H1 (cell line): Measurements from ENCODE around the gene FASTK. TPM values are rescaled to one million over a fixed set of nuclear protein-coding genes. Genes with fewer than 3 reads are reported as not detected.

ENCODE experiments used
- CTCF ChIA-PET: fragments of 300-600 bp; sonication (Branson Sonifier 250); formaldehyde crosslinking; loops from one replicate; lab custom pipeline; 2021; ENCODE audit not compliant: partially characterized antibody; lab: Charles Lee
- POLR2A ChIA-PET: fragments of 300-600 bp; sonication (Branson Sonifier 250); formaldehyde crosslinking; loops from one replicate; lab custom pipeline; 2021; ENCODE audit warnings: inconsistent platforms; ENCODE audit not compliant: partially characterized antibody; lab: Charles Lee
- DNase-seq, 2 experiments: peaks; one replicate each; pipeline versions ENCODE4 v3.0.0 to v3.0.0-alpha.2; 2010 to 2022; ENCODE audit warnings: low spot score in 2 of 2, low read depth in 1 of 2, mixed read lengths in 1 of 2
- FAIRE-seq: peaks from 2 replicates; lab custom pipeline; 2011; peaks lifted over from hg19 to GRCh38; lab: Jason Lieb, UNC
- H2AFZ ChIP-seq: 2 replicates; pipeline ENCODE4 v1.8.1; 2012; ENCODE audit warnings: low read length, inconsistent platforms
- H2AK5ac ChIP-seq: 2 replicates; pipeline ENCODE4 v1.6.1; 2013; ENCODE audit warnings: low read depth, low read length
- H2BK120ac ChIP-seq: replicated peaks from 2 replicates; pipeline ENCODE3; 2013; ENCODE audit warnings: low read depth, low read length, inconsistent platforms
- H2BK12ac ChIP-seq: 2 replicates; pipeline ENCODE4 v1.6.1; 2013; ENCODE audit warnings: low read depth, low read length
- H2BK15ac ChIP-seq: 2 replicates; pipeline ENCODE4 v1.6.1; 2013; ENCODE audit warnings: low read length
- H2BK20ac ChIP-seq: 2 replicates; pipeline ENCODE4 v1.6.1; 2013; ENCODE audit warnings: low read length
- H2BK5ac ChIP-seq: 2 replicates; pipeline ENCODE4 v1.6.1; 2013; ENCODE audit warnings: low read depth, low read length
- H3K14ac ChIP-seq: 2 replicates; pipeline ENCODE4 v1.6.1; 2013; ENCODE audit warnings: inconsistent platforms; ENCODE audit not compliant: insufficient read length
- H3K18ac ChIP-seq: 2 replicates; pipeline ENCODE4 v1.6.1; 2013; ENCODE audit warnings: low read length; ENCODE audit errors: extremely low read depth
- H3K23ac ChIP-seq: 2 replicates; pipeline ENCODE4 v1.6.1; 2013; ENCODE audit warnings: inconsistent platforms; ENCODE audit not compliant: insufficient read length
- H3K23me2 ChIP-seq: 2 replicates; pipeline ENCODE4 v1.6.1; 2013; ENCODE audit warnings: low read depth, low read length
- H3K27ac ChIP-seq: 2 replicates; pipeline ENCODE4 v1.6.1; 2011; ENCODE audit warnings: low read depth, low read length, inconsistent platforms
- H3K27me3 ChIP-seq, 4 experiments: replicated peaks in 1 of 4; 1 replicate in 1 of 4; 2 replicates in 3 of 4; pipeline versions ENCODE4 v1.6.1 to v1.8.1; 2011 to 2013; ENCODE audit warnings: low read length in 3 of 4, mild to moderate bottlenecking in 3 of 4, inconsistent platforms in 2 of 4, mixed read lengths in 2 of 4, moderate library complexity in 1 of 4; ENCODE audit not compliant: control insufficient read depth in 3 of 4, insufficient read depth in 3 of 4; ENCODE audit errors: extremely low read depth in 1 of 4
- H3K36me3 ChIP-seq, 4 experiments: 2 replicates each; pipeline versions ENCODE4 v1.6.1 to v1.8.1; 2011 to 2013; ENCODE audit warnings: mild to moderate bottlenecking in 4 of 4, low read length in 3 of 4, moderate library complexity in 2 of 4, control low read depth in 1 of 4, inconsistent platforms in 1 of 4; ENCODE audit not compliant: insufficient read depth in 4 of 4, control insufficient read depth in 2 of 4
- H3K4ac ChIP-seq: replicated peaks from 2 replicates; pipeline ENCODE3; 2013; ENCODE audit warnings: low read length, low read depth, mixed read lengths, inconsistent platforms; ENCODE audit not compliant: insufficient read length
- H3K4me1 ChIP-seq, 4 experiments: replicated peaks in 1 of 4; 1 replicate in 1 of 4; 2 replicates in 3 of 4; pipeline versions ENCODE4 v1.6.1 to v1.8.1; 2011 to 2013; ENCODE audit warnings: low read length in 3 of 4, inconsistent platforms in 2 of 4, mixed read lengths in 1 of 4; ENCODE audit not compliant: insufficient read depth in 4 of 4, control insufficient read depth in 3 of 4
- H3K4me2 ChIP-seq, 2 experiments: 2 replicates each; pipeline versions ENCODE4 v1.6.1 to v1.8.1; 2011 to 2013; ENCODE audit warnings: low read depth in 2 of 2, low read length in 2 of 2, control low read depth in 1 of 2, inconsistent platforms in 1 of 2, mild to moderate bottlenecking in 1 of 2; ENCODE audit not compliant: insufficient read depth in 1 of 2
- H3K4me3 ChIP-seq, 4 experiments: fragments of 200-600, 300-600 bp in 1 of 4; sonication (generic), shearing (Covaris generic), sonication (Bioruptor Twin) in 1 of 4; 2 replicates each; pipeline versions ENCODE4 v1.5.1 to v1.8.1; 2011 to 2016; ENCODE audit warnings: low read length in 4 of 4, low read depth in 3 of 4, control low read depth in 2 of 4, inconsistent platforms in 2 of 4, mild to moderate bottlenecking in 2 of 4, mixed read lengths in 1 of 4, moderate library complexity in 1 of 4; ENCODE audit not compliant: insufficient read depth in 2 of 4; ENCODE audit errors: extremely low read depth in 1 of 4
- H3K56ac ChIP-seq: replicated peaks from 2 replicates; pipeline ENCODE3; 2013; ENCODE audit warnings: low read depth, mild to moderate bottlenecking, mixed read lengths, low read length, inconsistent platforms; ENCODE audit not compliant: insufficient read length
- H3K79me1 ChIP-seq: 2 replicates; pipeline ENCODE4 v1.6.1; 2013; ENCODE audit warnings: low read depth, low read length, control low read depth
- H3K79me2 ChIP-seq, 2 experiments: 2 replicates each; pipeline versions ENCODE4 v1.6.1 to v1.8.1; 2012 to 2013; ENCODE audit warnings: low read length in 2 of 2, mild to moderate bottlenecking in 2 of 2, inconsistent platforms in 1 of 2; ENCODE audit not compliant: insufficient read depth in 2 of 2, control insufficient read depth in 1 of 2
- H3K9ac ChIP-seq, 4 experiments: replicated peaks in 1 of 4; 1 replicate in 1 of 4; 2 replicates in 3 of 4; pipeline versions ENCODE4 v1.6.1 to v1.8.1; 2011 to 2013; ENCODE audit warnings: low read depth in 3 of 4, low read length in 3 of 4, control low read depth in 2 of 4, mild to moderate bottlenecking in 2 of 4, moderate library complexity in 2 of 4, inconsistent platforms in 1 of 4; ENCODE audit errors: extremely low read depth in 1 of 4
- H3K9me3 ChIP-seq, 2 experiments: 2 replicates each; pipeline versions ENCODE4 v1.6.1 to v1.8.1; 2012 to 2013; ENCODE audit warnings: mild to moderate bottlenecking in 2 of 2, moderate library complexity in 2 of 2, control low read depth in 1 of 2, inconsistent platforms in 1 of 2, low read depth in 1 of 2, low read length in 1 of 2, mixed read lengths in 1 of 2; ENCODE audit not compliant: insufficient read depth in 2 of 2
- H4K20me1 ChIP-seq, 2 experiments: replicated peaks in 1 of 2; 2 replicates each; pipeline versions ENCODE3 to v1.8.1; 2011 to 2013; ENCODE audit warnings: inconsistent platforms in 2 of 2, low read length in 2 of 2, mild to moderate bottlenecking in 1 of 2; ENCODE audit not compliant: insufficient read depth in 2 of 2, control insufficient read depth in 1 of 2
- H4K5ac ChIP-seq: 2 replicates; pipeline ENCODE4 v1.6.1; 2013; ENCODE audit warnings: low read length, low read depth, mixed read lengths, inconsistent platforms; ENCODE audit not compliant: insufficient read length
- H4K8ac ChIP-seq: 2 replicates; pipeline ENCODE4 v1.8.0; 2013; ENCODE audit warnings: mild to moderate bottlenecking, moderate library complexity, low read length, inconsistent platforms; ENCODE audit not compliant: insufficient read depth; ENCODE audit errors: extremely low read depth
- H4K91ac ChIP-seq: replicated peaks from 2 replicates; pipeline ENCODE3; 2013; ENCODE audit warnings: low read length, mixed read lengths, inconsistent platforms; ENCODE audit not compliant: insufficient read length
- CHD2 ChIP-seq: IDR thresholded peaks from 2 replicates; pipeline ENCODE4 v1.6.1; 2012; ENCODE audit warnings: low read length, improper control_type of control experiment
- GABPA ChIP-seq: IDR thresholded peaks from 2 replicates; pipeline ENCODE4 v1.6.1; 2011; ENCODE audit warnings: mild to moderate bottlenecking, low read length, moderate library complexity, borderline replicate concordance; ENCODE audit not compliant: insufficient read depth
- KDM5A ChIP-seq: fragments of 200-600 bp; IDR thresholded peaks from 2 replicates; pipeline ENCODE4 v1.7.1; 2012; ENCODE audit warnings: mild to moderate bottlenecking, low read length, inconsistent platforms, mixed read lengths
- MAFK ChIP-seq: IDR thresholded peaks from 2 replicates; pipeline ENCODE4 v1.6.1; 2012; ENCODE audit warnings: low read depth, mild to moderate bottlenecking, improper control_type of control experiment, low read length
- RAD21 ChIP-seq, 2 experiments: IDR thresholded peaks in 1 of 2; conservative IDR thresholded peaks in 1 of 2; 2 replicates each; pipeline ENCODE4 v1.6.1; 2011; ENCODE audit warnings: low read depth in 2 of 2, low read length in 2 of 2, improper control_type of control experiment in 1 of 2, inconsistent platforms in 1 of 2, mild to moderate bottlenecking in 1 of 2, moderate library complexity in 1 of 2
- SP4 ChIP-seq: IDR thresholded peaks from 2 replicates; pipeline ENCODE4 v1.6.1; 2012; ENCODE audit warnings: low read length, inconsistent platforms
- WGBS, 2 experiments: shearing (Covaris generic) in 1 of 2; methylation state at CpG; one replicate each; pipeline versions ENCODE4 v1.1.6 to v1.1.7; 2013 to 2015; ENCODE audit warnings: low lambda C conversion rate in 2 of 2, mixed read lengths in 2 of 2, inconsistent platforms in 1 of 2, low coverage in 1 of 2, missing lambda C conversion rate in 1 of 2; ENCODE audit not compliant: insufficient replicate concordance in 2 of 2, insufficient coverage in 1 of 2, insufficient read length in 1 of 2; ENCODE audit errors: extremely low coverage in 1 of 2, missing lambda C conversion rate in 1 of 2; 5-methylcytosine and 5-hydroxymethylcytosine counted together
- polyA plus RNA-seq, 7 experiments: library from polyadenylated mRNA; depleted of rRNA in 3 of 7; stranded (reverse) in 5 of 7; unstranded in 2 of 7; fragments of >200 nt in 5 of 7; fragments of 200-250 nt in 2 of 7; gene quantifications; 1 replicate in 5 of 7; 2 replicates in 1 of 7; 4 replicates in 1 of 7; pipeline versions ENCODE4 v1.2.1 to v1.2.3, GENCODE V29; 2011 to 2013; ENCODE audit warnings: missing spikeins in 2 of 7, mixed read lengths in 2 of 7
- total RNA-seq: library from RNA; stranded (reverse); fragmentation: NEBNext Ultra II Directional; extraction: Animal tissue kit (Norgen Biotek cat#: 25700); gene quantifications from 2 replicates; pipeline ENCODE4 v1.2.1, GENCODE V29; 2021

The FASTK gene
- total and polyA plus RNA-seq, 2 of the 8 experiments (the other 6 are each of a cell fraction or from before 2014, with no cell fraction given), result 39.4 to 84.0 TPM

DNA sequence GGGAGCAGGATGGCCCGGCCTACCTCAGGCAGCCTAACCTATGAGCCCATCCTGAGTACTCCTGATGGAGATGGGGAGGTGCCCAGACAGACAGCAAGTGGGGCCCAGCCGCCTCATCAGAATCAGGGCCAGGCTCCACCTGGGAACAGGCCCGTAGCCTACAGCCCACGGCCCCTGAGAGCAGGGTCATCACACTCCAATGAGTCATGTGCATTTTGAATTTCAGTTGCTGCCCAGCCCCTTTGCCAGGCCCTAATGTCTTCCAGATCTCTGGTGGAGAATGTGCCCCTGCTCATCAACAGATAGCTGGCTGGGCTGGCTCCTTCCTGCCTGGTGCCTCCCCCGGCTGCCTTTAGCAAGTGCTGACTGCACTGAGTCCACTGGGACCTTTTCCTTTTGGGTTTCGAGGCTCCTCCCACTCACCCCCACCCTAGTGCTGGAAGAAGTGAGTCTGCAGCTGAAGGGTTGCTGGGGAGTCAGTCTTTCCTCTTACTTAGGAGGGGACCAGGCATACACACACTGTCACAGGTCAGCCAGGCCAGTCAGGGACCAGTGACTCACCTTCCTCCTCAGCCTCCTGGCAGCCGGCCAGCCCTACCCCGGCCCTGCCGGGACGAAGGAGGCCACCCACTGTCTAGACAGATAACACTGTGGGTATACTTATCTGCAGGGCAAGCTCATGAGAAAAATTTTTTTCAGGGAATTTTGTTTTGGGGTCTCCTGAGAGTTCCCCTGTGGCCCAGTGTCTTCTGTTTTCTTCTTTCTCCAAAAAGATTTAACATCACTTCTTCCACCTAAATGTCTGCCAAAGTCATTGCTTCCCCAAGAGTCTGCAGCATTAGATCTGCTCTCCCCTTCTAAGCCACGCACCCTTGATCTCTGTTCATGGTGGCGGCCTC, 41.4 kb downstream of the FASTK start:
- POLR2A ChIA-PET, result interaction anchor here (1.0 kb wide), 1 partner anchor 9 kb away, joined by 4 read pairs; the partner anchor contains the start of gene ASIC3

More for the DNA sequence above, 41.4 kb downstream of the FASTK start:
- Histone ChIP-seq H3K79me1 (no peaks in the 10 kb centered on the region), H3K9ac (no peak overlapping the region), H2BK12ac (no peak overlapping the region), H3K79me2 (no peaks in the 10 kb centered on the region), H3K27ac (no peak overlapping the region), H4K8ac (no peak overlapping the region), H4K5ac (no peak overlapping the region), H4K91ac (no peak overlapping the region), H2AFZ (no peak overlapping the region), H3K9me3 (no peaks in the 10 kb centered on the region), H3K4me2 (no peak overlapping the region), H3K23ac (no peak overlapping the region), H2AK5ac (no peak overlapping the region), H2BK20ac (no peak overlapping the region), H3K4me1 (no peaks in the 10 kb centered on the region), H3K27me3 (no peaks in the 10 kb centered on the region; a peak in 1 of 7 replicates), H2BK120ac (no peak overlapping the region), H3K36me3 (peaks cover 0 to 2% (median 0%) of the 10 kb centered on the region in 4 experiments; a peak in 2 of 8 replicates), H3K4ac (no peak overlapping the region), H2BK15ac (no peak overlapping the region), H3K23me2 (no peaks in the 10 kb centered on the region), H3K14ac (no peak overlapping the region), H3K4me3 (no peak overlapping the region), H3K18ac (no peak overlapping the region; the same call in 1 of the 2 replicates), H4K20me1 (peaks cover 0 to 5% of the 10 kb centered on the region in 2 experiments), H3K56ac (no peak overlapping the region), H2BK5ac (no peak overlapping the region)
- no peak for TF ChIP-seq KDM5A
- TF ChIP-seq SP4, result no peak
- no peak for TF ChIP-seq GABPA
- TF ChIP-seq MAFK, result no peak
- no peak for TF ChIP-seq RAD21 (IDR thresholded peaks at IDR 0.05 in 1 of 2, conservative IDR thresholded peaks at IDR 0.05 in 1 of 2; ENCODE audit: low read depth in 2 of 2, low read length in 2 of 2)
- TF ChIP-seq CHD2, result no peak
- no peak for DNase-seq
- no peak for FAIRE-seq
- CTCF ChIA-PET, result interaction anchor here (1.0 to 2.1 kb wide), 6 partner anchors 12 to 72 kb away, joined by 3 to 6 read pairs (median 4); partner anchors contain the start of genes ATG9B and CDK5
- WGBS, 2 experiments, result 86% methylated on average over 12 of the region's 12 CpGs; no CpG with 5 or more reads in 1 of the 2 experiments
